CD14-positive monocyte (primary cell): ENCODE measurements around the gene CSRNP3. TPM values are rescaled to one million over a fixed set of nuclear protein-coding genes. Genes with fewer than 3 reads are reported as not detected.

ENCODE experiments used
- DNase-seq, 3 donors: peaks; one replicate each; pipeline ENCODE4 v3.0.0-alpha.2; 2011 to 2022
- H2AFZ ChIP-seq: 2 replicates; pipeline ENCODE4 v1.6.0; 2012; ENCODE audit warnings: mild to moderate bottlenecking, low read depth, low read length, inconsistent platforms; ENCODE audit not compliant: insufficient read depth, poor library complexity, severe bottlenecking
- H3K27ac ChIP-seq, 2 donors: 1 replicate in 1 of 2; 2 replicates in 1 of 2; pipeline ENCODE4 v1.5.1; 2012 to 2013; ENCODE audit warnings: low read length in 2 of 2, control low read depth in 1 of 2, inconsistent platforms in 1 of 2, low read depth in 1 of 2, mild to moderate bottlenecking in 1 of 2
- H3K27me3 ChIP-seq, 2 donors: one replicate each; pipeline versions ENCODE4 v1.6.0 to v1.6.1; 2011 to 2013; ENCODE audit warnings: low read length in 2 of 2; ENCODE audit not compliant: control insufficient read depth in 2 of 2, insufficient read depth in 2 of 2
- H3K36me3 ChIP-seq, 2 donors: replicated peaks in 1 of 2; 1 replicate in 1 of 2; 2 replicates in 1 of 2; pipeline versions ENCODE4 v1.5.1 to v1.6.1; 2012 to 2013; ENCODE audit warnings: low read length in 2 of 2, control low read depth in 1 of 2, inconsistent platforms in 1 of 2, mild to moderate bottlenecking in 1 of 2; ENCODE audit not compliant: insufficient read depth in 2 of 2, control insufficient read depth in 1 of 2
- H3K4me1 ChIP-seq, 2 donors: 1 replicate in 1 of 2; 2 replicates in 1 of 2; pipeline versions ENCODE4 v1.5.1 to v1.6.1; 2012 to 2013; ENCODE audit warnings: low read length in 2 of 2, control low read depth in 1 of 2, inconsistent platforms in 1 of 2, mild to moderate bottlenecking in 1 of 2, moderate library complexity in 1 of 2; ENCODE audit not compliant: insufficient read depth in 2 of 2, control insufficient read depth in 1 of 2
- H3K4me2 ChIP-seq: replicated peaks from 2 replicates; pipeline ENCODE3; 2012; ENCODE audit warnings: low read length, moderate library complexity, mild to moderate bottlenecking; ENCODE audit not compliant: poor library complexity, severe bottlenecking; ENCODE audit errors: extremely low read depth
- H3K4me3 ChIP-seq, 3 experiments: fragments of 200-600 bp in 1 of 3; sonication (generic) in 1 of 3; replicated peaks in 1 of 3; 1 replicate in 2 of 3; 2 replicates in 1 of 3; pipeline ENCODE4 v1.5.1; 2011 to 2013; ENCODE audit warnings: low read length in 3 of 3, mild to moderate bottlenecking in 3 of 3, control low read depth in 2 of 3, low read depth in 2 of 3, inconsistent platforms in 1 of 3, moderate library complexity in 1 of 3
- H3K79me2 ChIP-seq: 2 replicates; pipeline ENCODE4 v1.6.0; 2012; ENCODE audit warnings: mild to moderate bottlenecking, control low read depth, inconsistent platforms, low read length, moderate library complexity; ENCODE audit not compliant: insufficient read depth
- H3K9ac ChIP-seq: 2 replicates; pipeline ENCODE4 v1.6.0; 2017; ENCODE audit warnings: low read length, mild to moderate bottlenecking; ENCODE audit not compliant: insufficient read depth, poor library complexity, severe bottlenecking
- H3K9me3 ChIP-seq, 2 donors: replicated peaks in 1 of 2; 1 replicate in 1 of 2; 2 replicates in 1 of 2; pipeline versions ENCODE4 v1.5.1 to v1.6.1; 2012 to 2013; ENCODE audit warnings: low read length in 2 of 2, control low read depth in 1 of 2; ENCODE audit not compliant: control insufficient read depth in 1 of 2, insufficient read depth in 1 of 2
- H4K20me1 ChIP-seq: 2 replicates; pipeline ENCODE4 v1.6.0; 2012; ENCODE audit warnings: mild to moderate bottlenecking, low read length, control low read depth, moderate library complexity; ENCODE audit not compliant: insufficient read depth
- H3K27ac Mint-ChIP-seq, 7 donors: one replicate each; pipeline ENCODE4 v1.8.0; 2020; ENCODE audit warnings: mild to moderate bottlenecking in 7 of 7, mixed read lengths in 7 of 7, moderate library complexity in 6 of 7, inconsistent platforms in 2 of 7
- H3K27me3 Mint-ChIP-seq, 3 donors: one replicate each; pipeline ENCODE4 v1.8.0; 2021 to 2022; ENCODE audit warnings: low read depth in 3 of 3, mild to moderate bottlenecking in 3 of 3, mixed read lengths in 3 of 3, moderate library complexity in 3 of 3, inconsistent platforms in 1 of 3
- H3K36me3 Mint-ChIP-seq, 2 donors: one replicate each; pipeline ENCODE4 v1.8.0; 2020; ENCODE audit warnings: mixed read lengths in 2 of 2, inconsistent platforms in 1 of 2, mild to moderate bottlenecking in 1 of 2
- H3K4me1 Mint-ChIP-seq: one replicate; pipeline ENCODE4 v1.8.0; 2020; ENCODE audit warnings: mild to moderate bottlenecking, mixed read lengths
- H3K4me3 Mint-ChIP-seq, 2 donors: one replicate each; pipeline ENCODE4 v1.8.0; 2020; ENCODE audit warnings: mild to moderate bottlenecking in 2 of 2, mixed read lengths in 2 of 2, moderate library complexity in 1 of 2
- H3K9me3 Mint-ChIP-seq, 7 donors: one replicate each; pipeline ENCODE4 v1.8.0; 2020 to 2022; ENCODE audit warnings: mixed read lengths in 7 of 7, mild to moderate bottlenecking in 6 of 7, moderate library complexity in 6 of 7, inconsistent platforms in 2 of 7
- CTCF ChIP-seq: fragments of 200-600 bp; IDR thresholded peaks from one replicate; pipeline ENCODE4 v1.8.0; 2022; ENCODE audit warnings: antibody characterized with exemption, mild to moderate bottlenecking
- WGBS: methylation state at CpG from one replicate; pipeline ENCODE4 v1.1.5; 2013; ENCODE audit warnings: missing lambda C conversion rate; ENCODE audit not compliant: insufficient coverage; 5-methylcytosine and 5-hydroxymethylcytosine counted together
- intact Hi-C, 2 donors: fragments of 100-400 bp; cut with micrococcal nuclease; formaldehyde crosslinking; loops; one replicate each; pipeline versions ENCODE4 v1.15.0 to v1.15.1; 2023
- polyA plus RNA-seq, 3 donors: library from polyadenylated mRNA; depleted of rRNA in 1 of 3; unstranded in 2 of 3; stranded (reverse) in 1 of 3; fragments of 300-500 nt in 2 of 3; fragments of >200 nt in 1 of 3; fragmentation: Illumina TruSeq in 2 of 3; gene quantifications; 1 replicate in 2 of 3; 2 replicates in 1 of 3; pipeline ENCODE4 v1.2.3, GENCODE V29; 2012 to 2021

CSRNP3 gene
- polyA plus RNA-seq, 3 donors = not detected

GRCh38 chr2:165427686-165428085 is 41.8 kb upstream of the CSRNP3 start:
- Histone ChIP-seq H4K20me1 (no peaks in the 10 kb centered on the region), H3K4me3 (no peak overlapping the region), H3K9ac (no peak overlapping the region), H3K36me3 (no peaks in the 10 kb centered on the region), H3K79me2 (no peaks in the 10 kb centered on the region), H2AFZ (no peak overlapping the region), H3K27ac (no peak overlapping the region), H3K4me2 (no peak overlapping the region), H3K4me1 (no peaks in the 10 kb centered on the region), H3K27me3 (no peaks in the 10 kb centered on the region), H3K9me3 (peaks cover 0 to 21% of the 10 kb centered on the region in 2 donors)
- 98% methylated on average over 4 of the region's 4 CpGs for WGBS
- Mint-ChIP-seq H3K36me3 (no peaks in the 10 kb centered on the region), H3K4me1 (no peaks in the 10 kb centered on the region), H3K9me3 (peaks cover 2 to 9% (median 5%) of the 10 kb centered on the region in 7 donors), H3K27me3 (no peaks in the 10 kb centered on the region), H3K27ac (no peak overlapping the region), H3K4me3 (no peak overlapping the region)
- intact Hi-C loops = no loop called here
- DNase-seq = no peak
- no peak for TF ChIP-seq CTCF

- no peak for DNase-seq
- Mint-ChIP-seq H3K27me3 (no peaks in the 10 kb centered on the region), H3K4me1 (no peaks in the 10 kb centered on the region), H3K27ac (no peak overlapping the region), H3K4me3 (no peak overlapping the region), H3K9me3 (peaks cover 0 to 7% (median 3%) of the 10 kb centered on the region in 7 donors), H3K36me3 (no peaks in the 10 kb centered on the region)
- intact Hi-C loops = no loop called here
- H3K79me2 ChIP-seq = no peaks in the 10 kb centered on the region
- no peak overlapping the region for H3K4me2 ChIP-seq
- no peaks in the 10 kb centered on the region for H3K27me3 ChIP-seq
- TF ChIP-seq CTCF = no peak
- H3K4me3 ChIP-seq = no peak overlapping the region
- no peaks in the 10 kb centered on the region for H3K4me1 ChIP-seq
- H3K36me3 ChIP-seq = no peaks in the 10 kb centered on the region
- no peak overlapping the region for H2AFZ ChIP-seq
- H3K9ac ChIP-seq = no peak overlapping the region
- peaks cover 0 to 16% of the 10 kb centered on the region in 2 donors for H3K9me3 ChIP-seq
- no peaks in the 10 kb centered on the region for H4K20me1 ChIP-seq
- no peak overlapping the region for H3K27ac ChIP-seq
- WGBS = 0% methylated on average over 1 of the region's 1 CpG
Observed at GRCh38 chr2:165428926-165429325, 40.6 kb upstream of the CSRNP3 start.
